OCI-LY7 (cell line): ENCODE measurements around the gene GNG7. TPM values are rescaled to one million over a fixed set of nuclear protein-coding genes. Genes with fewer than 3 reads are reported as not detected.

Experiments used
- BruUV-seq: library from RNA; stranded (reverse); fragments of 400-500 nt; replicated peaks from 2 replicates; lab custom pipeline; 2021; lab: Mats Ljungman, UMichigan
- CTCF ChIA-PET: fragments of 300-600 bp; sonication (Branson Sonifier 250); formaldehyde crosslinking; loops from one replicate; lab custom pipeline; 2022; ENCODE audit warnings: antibody characterized with exemption; ENCODE audit not compliant: unreplicated experiment; lab: Charles Lee
- POLR2A ChIA-PET: fragments of 300-600 bp; sonication (Branson Sonifier 250); formaldehyde crosslinking; loops from one replicate; lab custom pipeline; 2022; ENCODE audit warnings: antibody characterized with exemption; lab: Charles Lee
- DNase-seq: peaks from one replicate; pipeline ENCODE4 v3.0.0-alpha.2; 2015; ENCODE audit warnings: low spot score
- H2AFZ ChIP-seq: fragments of 200-600 bp; sonication (generic), shearing (Covaris generic); 2 replicates; pipeline ENCODE4 v1.6.1; 2014; ENCODE audit warnings: mild to moderate bottlenecking, antibody characterized with exemption, low read length, moderate library complexity
- H3K27ac ChIP-seq: fragments of 200-600 bp; sonication (generic); 2 replicates; pipeline ENCODE4 v1.5.1; 2014; ENCODE audit warnings: mixed run types, low read depth, mild to moderate bottlenecking, moderate library complexity, low read length, inconsistent platforms; ENCODE audit not compliant: poor library complexity, severe bottlenecking
- H3K36me3 ChIP-seq: fragments of 200-600 bp; sonication (generic); 2 replicates; pipeline ENCODE4 v1.6.1; 2014; ENCODE audit warnings: mild to moderate bottlenecking, antibody characterized with exemption, low read length, moderate library complexity, mixed read lengths; ENCODE audit not compliant: insufficient read depth
- H3K4me1 ChIP-seq: fragments of 200-600 bp; sonication (generic); 2 replicates; pipeline ENCODE4 v1.5.1; 2014; ENCODE audit warnings: mild to moderate bottlenecking, low read length; ENCODE audit not compliant: insufficient read depth, poor library complexity, severe bottlenecking
- H3K4me2 ChIP-seq: fragments of 200-600 bp; sonication (generic); 2 replicates; pipeline ENCODE4 v1.6.1; 2014; ENCODE audit warnings: mild to moderate bottlenecking, low read length
- H3K4me3 ChIP-seq: fragments of 200-600 bp; sonication (generic); 2 replicates; pipeline ENCODE4 v1.5.1; 2014; ENCODE audit warnings: mild to moderate bottlenecking, low read depth, low read length; ENCODE audit not compliant: poor library complexity, severe bottlenecking
- H3K79me2 ChIP-seq: fragments of 200-600 bp; sonication (generic); 2 replicates; pipeline ENCODE4 v1.6.1; 2016; ENCODE audit warnings: low read depth, mild to moderate bottlenecking, low read length, moderate library complexity, mixed read lengths; ENCODE audit not compliant: insufficient read depth
- H3K9me2 ChIP-seq: fragments of 200-600 bp; sonication (generic); 2 replicates; pipeline ENCODE4 v1.6.1; 2016; ENCODE audit warnings: mild to moderate bottlenecking, low read length, mixed read lengths; ENCODE audit not compliant: insufficient read depth
- H3K9me3 ChIP-seq: fragments of 200-600 bp; sonication (generic); 2 replicates; pipeline ENCODE4 v1.6.1; 2014; ENCODE audit warnings: mild to moderate bottlenecking, mixed run types, low read length, mixed read lengths
- H4K20me1 ChIP-seq: fragments of 200-600 bp; sonication (generic); 2 replicates; pipeline ENCODE4 v1.6.1; 2014; ENCODE audit warnings: mild to moderate bottlenecking, antibody characterized with exemption, low read length, moderate library complexity, mixed read lengths; ENCODE audit not compliant: insufficient read depth
- CTCF ChIP-seq: fragments of 200-600 bp; sonication (generic); conservative IDR thresholded peaks from 2 replicates; pipeline ENCODE4 v1.5.1; 2014; ENCODE audit warnings: mild to moderate bottlenecking, antibody characterized with exemption, low read length, moderate library complexity, mixed read lengths
- EZH2phosphoT487 ChIP-seq: fragments of 200-600 bp; sonication (generic); IDR thresholded peaks from 2 replicates; pipeline ENCODE4 v1.6.1; 2018; ENCODE audit warnings: low read depth, borderline replicate concordance, mild to moderate bottlenecking, mixed run types, antibody characterized with exemption, low read length, moderate library complexity, mixed read lengths
- intact Hi-C: fragments of 100-400 bp; cut with micrococcal nuclease; formaldehyde crosslinking; loops from one replicate; pipeline ENCODE4 v1.10.0; 2022; ENCODE audit not compliant: unreplicated experiment
- total RNA-seq, 2 experiments: library from RNA; depleted of rRNA in 1 of 2; stranded (reverse); fragments of >200 nt in 1 of 2; shearing (Covaris generic) in 1 of 2; gene quantifications; 2 replicates each; pipeline ENCODE4 v1.2.3, GENCODE V29; 2014 to 2022

GNG7 gene
- total RNA-seq, 2 experiments from 2014 or later, result 13.9 to 15.3 TPM

GRCh38 chr19:2721570-2722540, 19.4 kb upstream of the GNG7 start:
- DNase-seq, result no peak
- H4K20me1 ChIP-seq, result no peaks in the 10 kb centered on the region
- BruUV-seq, result no TSS peak
- CTCF ChIA-PET, result no interaction called here
- H2AFZ ChIP-seq, result no peak overlapping the region
- H3K9me3 ChIP-seq, result no peaks in the 10 kb centered on the region
- POLR2A ChIA-PET, result no interaction called here
- H3K4me3 ChIP-seq, result no peak overlapping the region
- no peak overlapping the region for H3K4me2 ChIP-seq
- TF ChIP-seq CTCF, result no peak
- TF ChIP-seq EZH2phosphoT487, result no peak
- no peaks in the 10 kb centered on the region for H3K36me3 ChIP-seq
- peaks cover 16% of the 10 kb centered on the region for H3K4me1 ChIP-seq
- H3K27ac ChIP-seq, result no peak overlapping the region
- no peaks in the 10 kb centered on the region for H3K9me2 ChIP-seq
- intact Hi-C loops, result no loop called here
- H3K79me2 ChIP-seq, result no peaks in the 10 kb centered on the region

GRCh38 chr19:2720777-2721569, 18.5 kb upstream of the GNG7 start, which contains the start of gene DIRAS1:
Gene DIRAS1 (minus strand): TSS chr19:2721372. CDS start chr19:2717806, 3,566 bp downstream.
- H3K4me2 ChIP-seq, result peak within 1 kb of the TSS; percentile 30; the same call in 1 of the 2 replicates

More at GRCh38 chr19:2720777-2721569, 18.5 kb upstream of the GNG7 start, which contains the start of gene DIRAS1:
- no peaks in the 10 kb centered on the region for H3K36me3 ChIP-seq
- H4K20me1 ChIP-seq, result no peaks in the 10 kb centered on the region
- H3K79me2 ChIP-seq, result no peaks in the 10 kb centered on the region
- TF ChIP-seq EZH2phosphoT487, result no peak
- no peak for TF ChIP-seq CTCF
- POLR2A ChIA-PET, result no interaction called here
- no peaks in the 10 kb centered on the region for H3K9me3 ChIP-seq
- no peaks in the 10 kb centered on the region for H3K9me2 ChIP-seq
- no TSS peak for BruUV-seq
- intact Hi-C loops, result no loop called here
- no peak within 1 kb of the TSS for H3K27ac ChIP-seq
- CTCF ChIA-PET, result no interaction called here
- H3K4me3 ChIP-seq, result no peak within 1 kb of the TSS
- peaks cover 16% of the 10 kb centered on the region for H3K4me1 ChIP-seq
- no peak for DNase-seq
- no peak within 1 kb of the TSS for H2AFZ ChIP-seq
